GM18520 (cell line): ENCODE data around the gene LOXL1.
A peak's percentile ranks its signal among the peaks of the same experiment; 100 is the strongest.

Experiments used
- ATAC-seq: cut with Tn5 transposase; IDR thresholded peaks from one replicate; pipeline ENCODE4 v1.9.1; 2021; ENCODE audit not compliant: unreplicated experiment

The LOXL1 gene

DNA sequence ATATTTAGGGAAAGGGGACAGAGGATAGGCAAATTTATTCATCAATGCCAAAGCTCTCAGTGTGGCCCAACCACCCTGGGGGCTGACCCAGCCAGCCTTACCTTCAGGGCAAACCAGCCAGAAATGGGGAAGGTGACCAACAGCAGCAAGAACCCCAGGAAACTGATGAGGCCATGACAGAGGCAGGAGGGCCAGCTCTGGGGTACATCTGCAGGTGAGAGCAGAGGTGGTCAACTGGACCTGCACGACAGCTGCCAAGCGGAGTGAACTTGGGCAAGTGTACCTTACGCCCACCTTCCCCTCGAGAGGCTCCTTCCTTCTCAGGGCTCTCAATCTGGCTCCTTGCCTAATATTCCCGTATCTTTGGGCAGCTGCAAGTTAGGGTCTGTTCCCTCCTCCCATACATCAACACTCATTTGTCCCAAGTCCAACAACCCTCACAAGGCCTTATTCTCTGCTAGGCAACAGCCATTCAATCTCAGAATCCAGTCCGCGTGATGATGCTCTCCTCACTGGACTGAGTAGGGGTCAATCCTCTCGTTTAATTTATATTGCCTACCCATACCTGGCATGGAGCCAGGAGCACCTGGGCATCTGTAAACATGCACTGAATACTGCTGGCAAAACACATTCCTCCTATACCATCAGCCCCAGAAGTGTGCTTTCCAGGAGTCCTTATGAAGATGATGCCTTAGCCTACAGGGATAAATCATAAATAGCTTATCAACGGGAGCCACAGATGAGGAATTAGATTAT, 64.2 kb downstream of the LOXL1 start:
- no peak for ATAC-seq

DNA sequence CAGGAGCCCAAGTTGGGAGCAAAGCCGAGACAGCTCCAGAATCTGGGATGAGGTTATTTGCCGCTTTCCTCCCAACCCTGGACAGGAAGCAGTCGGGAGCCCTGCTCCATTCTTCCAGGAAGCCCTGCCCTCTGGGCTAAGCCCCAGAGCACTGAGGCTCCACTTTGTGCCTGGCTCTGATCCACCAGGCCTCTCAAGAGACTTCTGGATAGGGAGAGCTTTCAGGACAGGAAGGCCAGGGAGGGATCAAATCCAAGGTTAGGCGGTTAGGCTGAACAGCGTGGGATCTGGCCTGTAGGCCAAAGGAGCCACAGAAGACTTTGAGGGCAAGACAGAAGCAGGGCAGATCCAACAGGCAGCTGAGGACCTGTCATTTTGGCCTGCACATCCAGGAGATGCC, 65.0 kb downstream of the LOXL1 start:
- no peak for ATAC-seq

DNA sequence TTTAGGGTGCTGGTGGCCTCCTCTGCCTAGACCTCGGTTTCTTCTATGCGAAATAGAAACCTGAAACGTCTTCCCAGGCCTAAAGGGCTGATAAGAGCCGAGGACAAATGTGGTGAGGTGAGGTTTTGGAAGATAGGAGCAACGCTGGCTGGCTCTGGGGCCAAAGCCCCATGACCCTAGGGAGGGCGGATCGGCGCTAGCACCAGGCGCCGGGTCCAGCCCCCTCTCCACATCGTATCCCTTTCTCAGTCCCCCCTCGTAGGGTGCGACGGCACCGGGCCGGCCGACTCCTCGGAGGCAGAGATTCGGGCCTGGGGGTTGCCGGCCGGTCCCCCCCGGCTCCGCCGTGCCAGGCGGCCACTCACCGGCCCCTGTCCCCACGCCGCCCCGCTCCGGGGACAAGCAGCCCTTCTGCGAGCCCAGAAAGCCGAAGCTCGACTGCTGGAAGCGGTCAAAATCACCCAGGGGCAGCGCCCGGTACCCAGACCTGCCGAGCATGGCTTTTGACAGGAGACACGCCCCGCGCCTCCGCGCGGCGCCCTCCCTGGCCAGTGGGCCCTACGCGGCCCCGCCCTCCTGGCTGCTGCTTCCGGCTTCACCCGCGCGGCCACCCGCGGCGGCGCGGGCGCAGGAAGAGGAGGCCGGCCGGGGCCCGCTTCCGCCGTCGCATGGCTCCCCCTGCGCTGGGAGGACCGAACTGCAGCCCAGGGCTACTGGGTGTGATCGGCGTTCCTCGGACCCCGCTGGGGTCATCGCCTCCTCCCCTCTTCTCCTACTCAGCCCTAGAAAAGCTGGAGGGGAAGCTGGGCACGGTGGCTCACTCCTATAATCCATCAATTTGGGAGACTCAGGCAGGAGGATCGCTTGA, 65.7 kb downstream of the LOXL1 start, which contains the start of gene STOML1:
TSS of gene STOML1 (minus strand) at position 570 of the 868 bp plus-strand sequence. CDS start at position 498, 72 bp downstream.
- peak; percentile 71 for ATAC-seq

DNA sequence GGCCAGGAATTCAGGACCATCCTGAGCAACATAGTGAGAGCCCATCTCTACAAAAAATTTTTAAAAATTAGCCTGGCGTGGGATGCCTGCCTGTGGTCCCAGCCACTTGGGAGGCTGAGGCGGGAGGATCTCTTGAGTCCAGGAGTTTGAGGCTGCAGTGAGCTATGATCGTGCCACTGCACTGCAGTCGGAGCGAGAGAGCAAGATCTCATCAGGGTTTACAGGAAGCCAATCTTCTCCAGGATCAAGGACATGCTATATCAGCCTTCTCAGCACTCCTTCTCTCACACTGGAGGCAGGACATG, 66.3 kb downstream of the LOXL1 start:
- ATAC-seq = no peak

DNA sequence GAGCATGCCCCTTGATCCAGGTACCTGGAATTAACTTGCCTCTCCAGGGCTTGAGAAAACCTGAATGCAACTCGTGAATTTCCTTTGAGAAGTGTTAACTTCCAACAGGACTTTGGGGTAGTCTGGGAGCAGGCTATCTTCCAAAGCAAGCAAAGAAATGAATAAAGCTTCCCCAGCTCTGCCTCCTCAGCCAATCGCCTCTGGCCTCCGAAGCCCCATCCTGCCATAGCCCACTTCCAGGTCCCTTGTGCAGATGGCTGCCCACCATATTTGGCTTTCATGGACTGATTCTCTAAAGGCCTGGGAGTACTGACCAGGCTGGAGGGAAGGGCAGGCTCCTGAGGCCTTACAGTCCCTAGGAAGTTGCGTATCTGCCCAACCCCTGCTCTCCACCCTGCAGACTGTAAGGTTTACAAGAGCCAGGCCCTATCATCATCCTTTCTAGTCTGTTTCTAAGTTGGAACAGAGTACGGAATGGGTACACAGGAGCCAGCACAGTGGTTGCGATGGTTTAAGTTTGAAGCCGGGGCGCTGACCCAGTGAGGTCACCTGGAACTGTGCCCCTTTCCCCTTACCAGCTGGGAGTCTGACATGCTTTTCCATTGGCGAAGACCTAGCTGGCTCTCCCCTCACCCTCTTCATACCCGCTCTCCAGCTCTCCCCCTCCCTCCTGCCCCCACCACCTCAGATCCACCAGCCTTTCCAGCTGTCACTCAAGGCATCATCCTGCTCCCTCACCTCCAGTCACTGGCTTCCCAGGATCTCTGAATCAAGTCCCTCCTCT, 67.1 kb downstream of the LOXL1 start:
- no peak for ATAC-seq

DNA sequence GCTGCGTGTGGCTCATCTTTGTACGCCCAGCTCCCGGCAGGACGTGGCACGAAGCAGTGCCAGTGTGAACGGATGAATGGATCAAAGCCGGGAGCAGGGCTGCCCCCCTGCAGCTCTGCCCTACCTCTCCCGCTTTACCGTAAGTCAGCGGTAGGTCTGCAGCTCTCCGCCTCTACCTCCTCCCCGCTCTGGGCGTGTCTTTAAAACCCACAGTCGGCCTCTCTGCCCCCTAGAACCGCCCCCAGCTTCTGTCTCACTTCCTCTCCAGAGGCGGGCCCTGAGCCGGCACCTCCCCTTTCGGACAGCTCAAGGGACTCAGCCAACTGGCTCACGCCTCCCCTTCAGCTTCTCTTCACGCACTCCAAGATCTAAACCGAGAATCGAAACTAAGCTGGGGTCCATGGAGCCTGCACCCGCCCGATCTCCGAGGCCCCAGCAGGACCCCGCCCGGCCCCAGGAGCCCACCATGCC, 68.2 kb downstream of the LOXL1 start, which contains the start of gene PML:
TSS of gene PML (plus strand) at position 304 of the 471 bp plus-strand sequence. CDS start at position 401, 97 bp downstream.
- ATAC-seq = peak; percentile 48

DNA sequence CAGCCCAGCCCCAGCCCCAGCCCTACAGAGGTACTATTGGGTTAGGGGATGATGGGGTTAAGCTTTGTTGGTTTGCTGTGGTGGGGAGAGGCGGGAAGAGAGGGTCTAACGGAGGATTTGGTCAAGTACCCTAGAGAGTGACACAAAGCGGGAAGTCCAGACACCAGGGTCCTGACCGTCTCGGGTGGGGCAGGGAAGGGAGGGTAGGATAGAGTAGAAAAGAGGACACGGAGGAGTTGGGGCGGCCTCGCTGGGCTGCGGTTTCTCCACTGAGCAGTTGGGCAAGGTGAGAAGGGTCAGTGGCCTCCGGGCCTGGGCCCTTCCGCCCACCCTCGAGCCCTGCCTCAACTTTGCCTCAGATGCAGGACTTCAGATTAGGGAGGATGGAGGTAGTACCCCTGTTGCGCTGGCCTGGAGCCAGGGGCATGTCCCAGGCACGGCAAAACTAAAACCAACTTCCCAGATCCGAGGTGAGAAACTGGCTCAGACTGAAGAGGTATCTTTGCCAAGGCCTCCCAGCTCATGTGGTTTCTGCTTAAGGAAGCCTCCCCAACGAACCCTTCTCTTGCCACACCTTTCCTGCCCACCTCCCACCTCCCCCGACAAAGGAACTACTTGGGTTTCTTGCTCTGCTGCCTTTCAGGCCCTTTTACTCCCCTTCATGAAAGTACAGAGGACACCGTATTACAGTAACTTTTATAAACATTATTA, 68.8 kb downstream of the LOXL1 start:
- no peak for ATAC-seq

DNA sequence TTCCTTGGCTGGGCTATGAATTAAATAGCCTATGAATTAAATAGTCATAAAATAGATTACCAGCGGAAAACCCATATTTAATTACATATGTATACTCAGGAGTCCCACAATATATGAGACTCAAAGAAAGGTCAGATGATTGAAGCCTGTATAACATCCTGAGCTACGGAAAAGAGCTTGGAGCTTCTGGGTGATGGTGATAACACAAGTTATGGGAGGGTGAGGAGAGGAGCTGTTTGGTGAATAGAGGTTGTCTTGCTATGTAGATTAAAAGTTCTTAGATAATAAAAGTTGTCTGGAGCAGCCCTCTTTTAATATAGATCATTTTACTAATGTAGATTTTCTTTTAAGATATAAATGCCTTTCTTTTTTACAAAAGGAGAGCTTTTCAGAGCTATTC, 70.0 kb downstream of the LOXL1 start:
- ATAC-seq = no peak

DNA sequence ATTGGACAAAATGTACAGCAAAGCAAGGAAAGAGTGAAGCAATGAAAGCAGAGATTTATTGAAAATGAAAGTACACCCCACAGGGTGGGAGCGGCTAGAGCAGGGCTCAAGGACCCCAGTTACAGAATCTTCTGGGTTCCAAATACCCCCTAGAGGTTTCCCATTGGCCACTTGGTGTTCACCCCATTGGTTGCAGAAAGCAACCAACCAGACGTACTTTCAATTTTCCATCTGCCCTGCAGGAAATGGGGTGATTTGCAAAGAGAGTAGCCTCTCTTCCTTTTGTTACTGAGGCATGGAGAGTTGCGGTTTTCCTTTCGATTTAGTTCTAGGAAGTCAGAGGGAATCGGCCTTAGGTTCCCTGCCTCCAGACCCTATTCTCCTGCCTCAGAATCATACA, 70.7 kb downstream of the LOXL1 start:
- ATAC-seq = no peak

DNA sequence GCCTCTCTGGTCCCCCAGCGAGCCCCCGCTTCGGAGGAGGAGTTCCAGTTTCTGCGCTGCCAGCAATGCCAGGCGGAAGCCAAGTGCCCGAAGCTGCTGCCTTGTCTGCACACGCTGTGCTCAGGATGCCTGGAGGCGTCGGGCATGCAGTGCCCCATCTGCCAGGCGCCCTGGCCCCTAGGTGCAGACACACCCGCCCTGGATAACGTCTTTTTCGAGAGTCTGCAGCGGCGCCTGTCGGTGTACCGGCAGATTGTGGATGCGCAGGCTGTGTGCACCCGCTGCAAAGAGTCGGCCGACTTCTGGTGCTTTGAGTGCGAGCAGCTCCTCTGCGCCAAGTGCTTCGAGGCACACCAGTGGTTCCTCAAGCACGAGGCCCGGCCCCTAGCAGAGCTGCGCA, 71.7 kb downstream of the LOXL1 start:
- no peak for ATAC-seq
